Activated naive CD4-positive, alpha-beta T cell treated with anti-CD3 and anti-CD28 coated beads, Interleukin-2, amount 50 U/mL, for 24 hours (primary cell): ENCODE data around the gene RAP1GAP2.
"Not testable (repeated sequence)": the region's sequence is repeated elsewhere in the genome, so short reads cannot be mapped to it uniquely, and the experiment has no call there.

Experiments
- H3K27ac Mint-ChIP-seq: one replicate; pipeline ENCODE4 v1.8.0; 2021; ENCODE audit warnings: mild to moderate bottlenecking, mixed read lengths
- H3K27me3 Mint-ChIP-seq: one replicate; pipeline ENCODE4 v1.8.0; 2021; ENCODE audit warnings: mixed read lengths
- H3K36me3 Mint-ChIP-seq: one replicate; pipeline ENCODE4 v1.8.0; 2021; ENCODE audit warnings: mixed read lengths
- H3K4me1 Mint-ChIP-seq: one replicate; pipeline ENCODE4 v1.8.0; 2021; ENCODE audit warnings: mixed read lengths
- H3K4me3 Mint-ChIP-seq: one replicate; pipeline ENCODE4 v1.8.0; 2021; ENCODE audit warnings: mild to moderate bottlenecking, mixed read lengths
- H3K9me3 Mint-ChIP-seq: one replicate; pipeline ENCODE4 v1.8.0; 2021; ENCODE audit warnings: mixed read lengths

RAP1GAP2 gene

DNA sequence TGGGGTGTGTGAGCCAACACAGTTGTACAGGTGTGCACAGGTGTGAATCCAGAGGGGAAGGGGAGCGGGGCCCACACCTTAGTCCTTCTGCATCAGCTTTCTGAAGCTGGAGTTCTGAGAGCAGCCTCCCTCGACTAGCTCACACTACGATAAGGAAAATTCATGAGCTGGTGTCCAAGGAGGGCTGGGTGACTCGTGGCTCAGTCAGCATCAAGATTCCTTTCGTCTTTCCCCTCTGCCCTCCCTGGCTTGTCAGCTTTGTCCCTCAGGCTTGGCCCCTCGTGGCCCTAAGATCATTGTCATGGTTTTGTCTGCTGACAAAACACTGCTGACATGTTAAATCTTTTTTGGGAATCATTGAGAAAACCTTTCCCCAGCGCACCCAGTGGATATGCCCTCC is 219.7 kb downstream of the RAP1GAP2 start:
- Mint-ChIP-seq H3K9me3 (no peaks in the 10 kb centered on the region), H3K36me3 (peaks cover 7% of the 10 kb centered on the region), H3K4me1 (no peaks in the 10 kb centered on the region), H3K4me3 (no peak overlapping the region), H3K27ac (no peak overlapping the region), H3K27me3 (no peaks in the 10 kb centered on the region)

GRCh38 chr17:3017936-3018335 is 221.7 kb downstream of the RAP1GAP2 start:
- Mint-ChIP-seq H3K9me3 (peaks cover 5% of the 10 kb centered on the region), H3K4me3 (no peak overlapping the region), H3K27ac (no peak overlapping the region), H3K36me3 (peaks cover 26% of the 10 kb centered on the region), H3K4me1 (no peaks in the 10 kb centered on the region), H3K27me3 (no peaks in the 10 kb centered on the region)

DNA sequence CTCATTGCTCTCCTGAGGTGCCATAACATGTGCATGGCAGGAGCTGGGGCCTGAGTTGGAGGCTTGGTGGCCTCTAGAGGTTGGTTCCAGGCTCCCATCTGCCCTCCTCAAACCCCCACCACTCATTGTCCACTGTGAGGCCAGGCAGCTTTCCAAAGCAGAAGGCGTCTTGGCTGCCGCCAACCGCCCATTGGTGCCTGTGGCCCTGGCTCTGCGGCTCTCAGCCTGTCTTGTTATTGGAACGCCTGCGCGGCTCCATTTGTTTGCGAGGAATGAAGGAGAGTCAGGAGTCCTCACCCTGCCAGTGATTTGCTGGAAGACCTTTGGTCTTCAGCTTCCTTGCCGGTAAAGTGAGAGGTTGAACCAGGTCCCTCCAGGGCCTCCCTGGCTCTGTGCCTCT is 223.5 kb downstream of the RAP1GAP2 start:
- Mint-ChIP-seq H3K4me1 (no peaks in the 10 kb centered on the region), H3K9me3 (peaks cover 9% of the 10 kb centered on the region), H3K4me3 (no peak overlapping the region), H3K36me3 (peaks cover 39% of the 10 kb centered on the region), H3K27ac (no peak overlapping the region), H3K27me3 (no peaks in the 10 kb centered on the region)

GRCh38 chr17:3020381-3020780 is 224.1 kb downstream of the RAP1GAP2 start:
- no peak overlapping the region for H3K4me3 Mint-ChIP-seq
- peaks cover 9% of the 10 kb centered on the region for H3K9me3 Mint-ChIP-seq
- no peaks in the 10 kb centered on the region for H3K4me1 Mint-ChIP-seq
- no peaks in the 10 kb centered on the region for H3K27me3 Mint-ChIP-seq
- H3K27ac Mint-ChIP-seq = no peak overlapping the region
- H3K36me3 Mint-ChIP-seq = peaks cover 39% of the 10 kb centered on the region

DNA sequence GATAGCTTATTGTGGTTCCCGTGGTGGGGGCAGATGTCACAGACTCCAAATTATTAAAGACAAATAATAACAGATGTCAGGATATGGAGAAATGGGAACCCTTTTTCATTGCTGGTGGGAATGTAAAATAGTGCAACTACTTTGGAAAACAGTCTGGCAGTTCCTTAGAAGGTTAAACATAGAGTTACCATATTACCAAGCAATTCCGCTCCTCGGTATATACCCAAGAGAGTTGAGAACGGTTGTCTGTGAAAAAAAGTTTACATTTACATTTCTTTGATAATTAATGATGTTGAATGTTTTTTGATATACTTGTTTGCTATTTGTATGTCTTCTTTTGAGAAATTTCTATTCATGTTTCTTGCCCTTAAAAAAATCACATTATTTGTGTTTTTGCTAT is 226.0 kb downstream of the RAP1GAP2 start:
- peaks cover 9% of the 10 kb centered on the region for H3K9me3 Mint-ChIP-seq
- H3K4me1 Mint-ChIP-seq = no peaks in the 10 kb centered on the region
- H3K27ac Mint-ChIP-seq = no peak overlapping the region
- H3K36me3 Mint-ChIP-seq = peaks cover 42% of the 10 kb centered on the region
- no peaks in the 10 kb centered on the region for H3K27me3 Mint-ChIP-seq
- no peak overlapping the region for H3K4me3 Mint-ChIP-seq

GRCh38 chr17:3024346-3024745 is 228.1 kb downstream of the RAP1GAP2 start:
- H3K4me1 Mint-ChIP-seq = no peaks in the 10 kb centered on the region
- peaks cover 9% of the 10 kb centered on the region for H3K9me3 Mint-ChIP-seq
- H3K27ac Mint-ChIP-seq = no peak overlapping the region
- no peak overlapping the region for H3K4me3 Mint-ChIP-seq
- H3K36me3 Mint-ChIP-seq = peaks cover 49% of the 10 kb centered on the region
- H3K27me3 Mint-ChIP-seq = no peaks in the 10 kb centered on the region

DNA sequence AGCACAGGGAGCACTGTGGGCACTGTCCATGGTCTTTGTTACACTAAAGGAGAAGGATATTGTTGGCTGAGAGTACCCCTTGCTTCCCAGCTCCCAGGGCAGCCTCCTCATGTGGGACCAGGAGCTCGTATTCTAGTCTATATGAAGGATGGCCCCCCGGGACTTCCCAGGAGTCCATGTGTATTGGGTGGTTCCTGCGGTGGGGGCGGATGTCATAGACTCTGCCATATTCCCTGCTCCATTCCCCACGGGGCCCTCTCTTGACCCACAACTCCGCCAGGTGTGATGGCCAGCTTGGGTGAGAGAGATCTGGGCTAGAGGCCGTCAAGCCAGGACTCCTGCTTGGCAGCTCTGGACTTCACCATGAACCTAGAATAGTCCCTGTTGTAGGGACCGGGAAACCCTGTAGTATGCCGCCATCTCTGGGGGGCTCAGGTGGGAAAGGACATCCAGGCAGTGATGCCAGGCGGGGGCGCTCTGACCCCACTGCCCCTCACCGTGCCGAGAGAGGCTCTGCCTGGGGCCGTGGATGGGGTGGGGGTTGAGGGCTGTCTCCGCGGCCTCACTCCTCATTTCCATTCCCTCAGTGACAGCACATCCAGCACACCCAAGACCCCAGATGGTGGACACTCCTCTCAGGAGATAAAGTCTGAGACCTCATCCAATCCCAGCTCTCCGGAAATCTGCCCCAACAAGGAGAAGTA is 229.3 kb downstream of the RAP1GAP2 start:
- H3K36me3 Mint-ChIP-seq = peaks cover 44% of the 10 kb centered on the region
- H3K9me3 Mint-ChIP-seq = peaks cover 9% of the 10 kb centered on the region
- H3K27me3 Mint-ChIP-seq = no peaks in the 10 kb centered on the region
- no peak overlapping the region for H3K27ac Mint-ChIP-seq
- no peaks in the 10 kb centered on the region for H3K4me1 Mint-ChIP-seq
- no peak overlapping the region for H3K4me3 Mint-ChIP-seq

DNA sequence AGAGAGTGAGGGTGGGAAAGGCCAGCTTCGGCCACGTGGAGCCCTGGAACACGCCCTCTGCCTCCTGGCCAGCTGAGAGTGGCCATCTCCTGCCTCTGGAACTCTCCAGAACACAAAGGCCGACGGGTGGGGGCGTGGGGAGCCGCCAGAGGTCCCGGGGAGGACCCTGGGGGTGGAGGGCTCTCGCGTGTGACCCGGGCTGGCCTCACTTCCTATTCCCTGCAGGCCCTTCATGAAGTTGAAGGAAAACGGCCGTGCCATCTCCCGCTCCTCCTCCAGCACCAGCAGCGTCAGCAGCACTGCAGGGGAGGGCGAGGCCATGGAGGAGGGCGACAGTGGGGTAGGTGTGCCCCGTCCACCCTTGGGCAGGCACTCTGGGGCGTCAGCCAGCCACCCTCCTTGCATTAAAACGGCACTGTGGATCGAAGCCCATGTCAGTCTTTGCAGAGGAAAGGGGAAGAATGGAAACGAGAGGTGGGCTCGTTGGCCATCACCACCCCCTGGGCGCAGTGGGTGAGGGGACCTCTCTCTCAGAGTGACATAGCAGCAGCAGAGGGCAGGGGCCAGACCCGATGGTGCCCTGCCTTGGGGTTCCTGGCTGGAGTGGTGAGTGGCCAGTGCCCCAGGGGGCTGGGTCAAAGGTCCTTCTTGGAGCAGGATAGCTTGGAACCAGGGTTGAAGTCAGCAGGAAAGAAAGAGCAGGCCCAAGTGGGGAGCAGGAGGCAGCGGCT is 230.1 kb downstream of the RAP1GAP2 start:
- H3K4me3 Mint-ChIP-seq = no peak overlapping the region
- H3K27ac Mint-ChIP-seq = no peak overlapping the region
- no peaks in the 10 kb centered on the region for H3K27me3 Mint-ChIP-seq
- no peaks in the 10 kb centered on the region for H3K4me1 Mint-ChIP-seq
- peaks cover 9% of the 10 kb centered on the region for H3K9me3 Mint-ChIP-seq
- H3K36me3 Mint-ChIP-seq = peaks cover 37% of the 10 kb centered on the region

GRCh38 chr17:3026856-3027751 is 230.9 kb downstream of the RAP1GAP2 start:
- H3K4me1 Mint-ChIP-seq = no peaks in the 10 kb centered on the region
- peaks cover 9% of the 10 kb centered on the region for H3K9me3 Mint-ChIP-seq
- no peaks in the 10 kb centered on the region for H3K27me3 Mint-ChIP-seq
- H3K27ac Mint-ChIP-seq = no peak overlapping the region
- H3K4me3 Mint-ChIP-seq = no peak overlapping the region
- peaks cover 30% of the 10 kb centered on the region for H3K36me3 Mint-ChIP-seq

GRCh38 chr17:3027786-3028532 is 231.7 kb downstream of the RAP1GAP2 start:
- peaks cover 22% of the 10 kb centered on the region for H3K36me3 Mint-ChIP-seq
- H3K4me3 Mint-ChIP-seq = no peak overlapping the region
- no peaks in the 10 kb centered on the region for H3K4me1 Mint-ChIP-seq
- H3K9me3 Mint-ChIP-seq = peaks cover 3% of the 10 kb centered on the region
- no peak overlapping the region for H3K27ac Mint-ChIP-seq
- no peaks in the 10 kb centered on the region for H3K27me3 Mint-ChIP-seq

DNA sequence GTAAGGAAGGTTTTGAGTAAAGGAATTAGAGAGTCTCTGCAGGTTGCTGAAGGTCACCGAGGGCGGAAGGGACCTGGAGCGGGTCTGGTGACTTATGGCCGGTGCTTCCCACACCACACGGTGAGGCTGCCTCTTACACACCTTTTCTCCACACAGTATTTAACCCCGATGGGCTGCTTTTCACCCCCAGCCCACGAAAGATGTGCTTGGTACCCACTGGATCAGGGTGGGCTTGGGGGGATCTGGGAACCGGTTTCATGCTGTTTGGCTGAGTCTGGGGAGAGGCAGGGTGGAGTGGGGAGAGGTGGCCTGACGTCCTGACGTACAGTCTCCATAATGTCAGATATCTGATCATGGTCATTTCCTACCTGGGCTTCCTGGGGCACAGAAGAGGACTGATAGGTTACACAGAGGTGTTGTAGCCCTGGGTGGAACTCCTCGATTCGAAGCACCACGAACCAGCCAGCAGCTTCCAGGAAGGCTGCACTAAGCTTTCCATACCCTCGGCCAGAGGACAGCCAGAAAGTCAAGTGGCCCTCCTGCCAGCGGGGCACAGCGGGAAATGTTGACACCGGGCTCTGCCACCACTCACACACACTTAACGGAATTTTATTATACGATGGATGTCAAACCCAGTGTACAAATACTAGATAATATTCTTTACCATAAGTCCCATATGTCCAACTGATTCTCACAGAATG is 233.1 kb downstream of the RAP1GAP2 start:
- Mint-ChIP-seq H3K27me3 (no peaks in the 10 kb centered on the region), H3K36me3 (peaks cover 13% of the 10 kb centered on the region), H3K4me1 (no peaks in the 10 kb centered on the region), H3K9me3 (no peaks in the 10 kb centered on the region), H3K4me3 (no peak overlapping the region), H3K27ac (no peak overlapping the region)

DNA sequence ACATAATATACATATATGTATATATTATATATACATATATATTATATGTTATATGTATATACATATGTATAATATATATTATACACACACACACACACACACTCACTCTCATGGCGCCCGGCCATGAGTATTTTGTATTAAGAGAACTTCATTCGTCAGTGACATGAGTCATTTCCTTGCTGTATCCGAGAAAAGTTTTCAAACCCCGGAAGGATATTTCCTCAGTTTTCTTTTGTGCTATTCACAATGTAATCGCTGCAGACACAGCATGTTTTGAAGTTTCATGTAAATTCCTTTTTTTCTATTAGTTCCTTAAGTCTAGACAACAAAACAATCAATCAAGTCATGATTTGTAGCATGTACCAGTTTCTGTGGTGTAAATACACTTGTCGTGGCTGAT is 233.9 kb downstream of the RAP1GAP2 start:
- no peak overlapping the region for H3K27ac Mint-ChIP-seq

GRCh38 chr17:3030852-3031470 is 234.7 kb downstream of the RAP1GAP2 start:
- not testable (repeated sequence) for H3K27ac Mint-ChIP-seq, H3K4me1 Mint-ChIP-seq, H3K4me3 Mint-ChIP-seq, H3K36me3 Mint-ChIP-seq, H3K27me3 Mint-ChIP-seq, H3K9me3 Mint-ChIP-seq

More for the DNA sequence above, 233.9 kb downstream of the RAP1GAP2 start:
- Mint-ChIP-seq H3K4me1 (no peaks in the 10 kb centered on the region), H3K9me3 (no peaks in the 10 kb centered on the region), H3K4me3 (no peak overlapping the region), H3K36me3 (peaks cover 10% of the 10 kb centered on the region), H3K27me3 (no peaks in the 10 kb centered on the region)
